CD14-positive monocyte (primary cell): ENCODE data around the gene ZNF749. TPM values are rescaled to one million over a fixed set of nuclear protein-coding genes. Genes with fewer than 3 reads are reported as not detected.

Source experiments
- DNase-seq, 3 donors: peaks; one replicate each; pipeline ENCODE4 v3.0.0-alpha.2; 2011 to 2022
- H2AFZ ChIP-seq: 2 replicates; pipeline ENCODE4 v1.6.0; 2012; ENCODE audit warnings: mild to moderate bottlenecking, low read depth, low read length, inconsistent platforms; ENCODE audit not compliant: insufficient read depth, poor library complexity, severe bottlenecking
- H3K27ac ChIP-seq, 2 donors: 1 replicate in 1 of 2; 2 replicates in 1 of 2; pipeline ENCODE4 v1.5.1; 2012 to 2013; ENCODE audit warnings: low read length in 2 of 2, control low read depth in 1 of 2, inconsistent platforms in 1 of 2, low read depth in 1 of 2, mild to moderate bottlenecking in 1 of 2
- H3K27me3 ChIP-seq, 2 donors: one replicate each; pipeline versions ENCODE4 v1.6.0 to v1.6.1; 2011 to 2013; ENCODE audit warnings: low read length in 2 of 2; ENCODE audit not compliant: control insufficient read depth in 2 of 2, insufficient read depth in 2 of 2
- H3K36me3 ChIP-seq, 2 donors: replicated peaks in 1 of 2; 1 replicate in 1 of 2; 2 replicates in 1 of 2; pipeline versions ENCODE4 v1.5.1 to v1.6.1; 2012 to 2013; ENCODE audit warnings: low read length in 2 of 2, control low read depth in 1 of 2, inconsistent platforms in 1 of 2, mild to moderate bottlenecking in 1 of 2; ENCODE audit not compliant: insufficient read depth in 2 of 2, control insufficient read depth in 1 of 2
- H3K4me1 ChIP-seq, 2 donors: 1 replicate in 1 of 2; 2 replicates in 1 of 2; pipeline versions ENCODE4 v1.5.1 to v1.6.1; 2012 to 2013; ENCODE audit warnings: low read length in 2 of 2, control low read depth in 1 of 2, inconsistent platforms in 1 of 2, mild to moderate bottlenecking in 1 of 2, moderate library complexity in 1 of 2; ENCODE audit not compliant: insufficient read depth in 2 of 2, control insufficient read depth in 1 of 2
- H3K4me2 ChIP-seq: replicated peaks from 2 replicates; pipeline ENCODE3; 2012; ENCODE audit warnings: low read length, moderate library complexity, mild to moderate bottlenecking; ENCODE audit not compliant: poor library complexity, severe bottlenecking; ENCODE audit errors: extremely low read depth
- H3K4me3 ChIP-seq, 3 experiments: fragments of 200-600 bp in 1 of 3; sonication (generic) in 1 of 3; replicated peaks in 1 of 3; 1 replicate in 2 of 3; 2 replicates in 1 of 3; pipeline ENCODE4 v1.5.1; 2011 to 2013; ENCODE audit warnings: low read length in 3 of 3, mild to moderate bottlenecking in 3 of 3, control low read depth in 2 of 3, low read depth in 2 of 3, inconsistent platforms in 1 of 3, moderate library complexity in 1 of 3
- H3K79me2 ChIP-seq: 2 replicates; pipeline ENCODE4 v1.6.0; 2012; ENCODE audit warnings: mild to moderate bottlenecking, control low read depth, inconsistent platforms, low read length, moderate library complexity; ENCODE audit not compliant: insufficient read depth
- H3K9ac ChIP-seq: 2 replicates; pipeline ENCODE4 v1.6.0; 2017; ENCODE audit warnings: low read length, mild to moderate bottlenecking; ENCODE audit not compliant: insufficient read depth, poor library complexity, severe bottlenecking
- H3K9me3 ChIP-seq, 2 donors: replicated peaks in 1 of 2; 1 replicate in 1 of 2; 2 replicates in 1 of 2; pipeline versions ENCODE4 v1.5.1 to v1.6.1; 2012 to 2013; ENCODE audit warnings: low read length in 2 of 2, control low read depth in 1 of 2; ENCODE audit not compliant: control insufficient read depth in 1 of 2, insufficient read depth in 1 of 2
- H4K20me1 ChIP-seq: 2 replicates; pipeline ENCODE4 v1.6.0; 2012; ENCODE audit warnings: mild to moderate bottlenecking, low read length, control low read depth, moderate library complexity; ENCODE audit not compliant: insufficient read depth
- H3K27ac Mint-ChIP-seq, 7 donors: one replicate each; pipeline ENCODE4 v1.8.0; 2020; ENCODE audit warnings: mild to moderate bottlenecking in 7 of 7, mixed read lengths in 7 of 7, moderate library complexity in 6 of 7, inconsistent platforms in 2 of 7
- H3K27me3 Mint-ChIP-seq, 3 donors: one replicate each; pipeline ENCODE4 v1.8.0; 2021 to 2022; ENCODE audit warnings: low read depth in 3 of 3, mild to moderate bottlenecking in 3 of 3, mixed read lengths in 3 of 3, moderate library complexity in 3 of 3, inconsistent platforms in 1 of 3
- H3K36me3 Mint-ChIP-seq, 2 donors: one replicate each; pipeline ENCODE4 v1.8.0; 2020; ENCODE audit warnings: mixed read lengths in 2 of 2, inconsistent platforms in 1 of 2, mild to moderate bottlenecking in 1 of 2
- H3K4me1 Mint-ChIP-seq: one replicate; pipeline ENCODE4 v1.8.0; 2020; ENCODE audit warnings: mild to moderate bottlenecking, mixed read lengths
- H3K4me3 Mint-ChIP-seq, 2 donors: one replicate each; pipeline ENCODE4 v1.8.0; 2020; ENCODE audit warnings: mild to moderate bottlenecking in 2 of 2, mixed read lengths in 2 of 2, moderate library complexity in 1 of 2
- H3K9me3 Mint-ChIP-seq, 7 donors: one replicate each; pipeline ENCODE4 v1.8.0; 2020 to 2022; ENCODE audit warnings: mixed read lengths in 7 of 7, mild to moderate bottlenecking in 6 of 7, moderate library complexity in 6 of 7, inconsistent platforms in 2 of 7
- whole genome bisulfite sequencing: methylation state at CpG from one replicate; pipeline ENCODE4 v1.1.5; 2013; ENCODE audit warnings: missing lambda C conversion rate; ENCODE audit not compliant: insufficient coverage; 5-methylcytosine and 5-hydroxymethylcytosine counted together
- intact Hi-C, 2 donors: fragments of 100-400 bp; cut with micrococcal nuclease; formaldehyde crosslinking; loops; one replicate each; pipeline versions ENCODE4 v1.15.0 to v1.15.1; 2023
- polyA plus RNA-seq, 3 donors: library from polyadenylated mRNA; depleted of rRNA in 1 of 3; unstranded in 2 of 3; stranded (reverse) in 1 of 3; fragments of 300-500 nt in 2 of 3; fragments of >200 nt in 1 of 3; fragmentation: Illumina TruSeq in 2 of 3; gene quantifications; 1 replicate in 2 of 3; 2 replicates in 1 of 3; pipeline ENCODE4 v1.2.3, GENCODE V29; 2012 to 2021
- TF ChIP-seq, protein P1 (sequence below): fragments of 200-600 bp; IDR thresholded peaks from one replicate; pipeline ENCODE4 v1.8.0; 2022; ENCODE audit warnings: antibody characterized with exemption, mild to moderate bottlenecking

Gene ZNF749
- polyA plus RNA-seq, 3 donors, result 3.4 to 9.0 (median 3.7) TPM

- peaks cover 0 to 14% of the 10 kb centered on the region in 2 donors for H3K36me3 ChIP-seq
- peak overlapping the region; percentile 52 to 80 (median 72) for H3K4me3 ChIP-seq
- H3K27me3 ChIP-seq, result no peaks in the 10 kb centered on the region
- intact Hi-C loops, result loop anchor here (2.0 to 10.0 kb wide), 4 partner anchors 24 to 70 kb away; partner anchors contain the start of genes ZNF17 (in 2 of the 2), TRAPPC2B (in 1 of the 2), ZNF419 (in 1 of the 2) and ZNF547 (in 1 of the 2)
- H4K20me1 ChIP-seq, result no peaks in the 10 kb centered on the region
- peaks cover 22% of the 10 kb centered on the region for H3K4me1 Mint-ChIP-seq
- H3K27ac Mint-ChIP-seq, result peak overlapping the region in 5 of 7 donors; percentile 63 to 79 (median 65)
- peaks cover 30 to 31% of the 10 kb centered on the region in 2 donors for H3K9me3 ChIP-seq
- 24% methylated on average over 10 of the region's 15 CpGs for WGBS
- TF ChIP-seq, protein P1, sequence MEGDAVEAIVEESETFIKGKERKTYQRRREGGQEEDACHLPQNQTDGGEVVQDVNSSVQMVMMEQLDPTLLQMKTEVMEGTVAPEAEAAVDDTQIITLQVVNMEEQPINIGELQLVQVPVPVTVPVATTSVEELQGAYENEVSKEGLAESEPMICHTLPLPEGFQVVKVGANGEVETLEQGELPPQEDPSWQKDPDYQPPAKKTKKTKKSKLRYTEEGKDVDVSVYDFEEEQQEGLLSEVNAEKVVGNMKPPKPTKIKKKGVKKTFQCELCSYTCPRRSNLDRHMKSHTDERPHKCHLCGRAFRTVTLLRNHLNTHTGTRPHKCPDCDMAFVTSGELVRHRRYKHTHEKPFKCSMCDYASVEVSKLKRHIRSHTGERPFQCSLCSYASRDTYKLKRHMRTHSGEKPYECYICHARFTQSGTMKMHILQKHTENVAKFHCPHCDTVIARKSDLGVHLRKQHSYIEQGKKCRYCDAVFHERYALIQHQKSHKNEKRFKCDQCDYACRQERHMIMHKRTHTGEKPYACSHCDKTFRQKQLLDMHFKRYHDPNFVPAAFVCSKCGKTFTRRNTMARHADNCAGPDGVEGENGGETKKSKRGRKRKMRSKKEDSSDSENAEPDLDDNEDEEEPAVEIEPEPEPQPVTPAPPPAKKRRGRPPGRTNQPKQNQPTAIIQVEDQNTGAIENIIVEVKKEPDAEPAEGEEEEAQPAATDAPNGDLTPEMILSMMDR, result no peak
- H3K4me3 Mint-ChIP-seq, result peak overlapping the region; percentile 91 to 96
- H3K4me1 ChIP-seq, result peaks cover 13 to 20% of the 10 kb centered on the region in 2 donors
- peaks cover 13% of the 10 kb centered on the region for H3K79me2 ChIP-seq
- H3K36me3 Mint-ChIP-seq, result peaks cover 12 to 15% of the 10 kb centered on the region in 2 donors
- peak in 2 of 3 donors; percentile 3 to 5 for DNase-seq
- H3K27me3 Mint-ChIP-seq, result peaks cover 0 to 4% (median 1%) of the 10 kb centered on the region in 3 donors
- H3K9me3 Mint-ChIP-seq, result peaks cover 26 to 56% (median 41%) of the 10 kb centered on the region in 7 donors
- H3K27ac ChIP-seq, result peak overlapping the region in 1 of 2 donors; percentile 55
- no peak overlapping the region for H3K9ac ChIP-seq
- H3K4me2 ChIP-seq, result peak overlapping the region; percentile 80
- peak overlapping the region; percentile 90 for H2AFZ ChIP-seq
Measured at GRCh38 chr19:57434386-57435061, 601 bp upstream of the ZNF749 start.

GRCh38 chr19:57436417-57436816, 1.3 kb downstream of the ZNF749 start:
- H3K9me3 Mint-ChIP-seq, result peaks cover 28 to 61% (median 46%) of the 10 kb centered on the region in 7 donors
- peaks cover 13 to 20% of the 10 kb centered on the region in 2 donors for H3K4me1 ChIP-seq
- peaks cover 12 to 21% of the 10 kb centered on the region in 2 donors for H3K36me3 Mint-ChIP-seq
- H3K4me3 ChIP-seq, result peak overlapping the region in 1 of 3 experiments; percentile 80
- H3K4me1 Mint-ChIP-seq, result peaks cover 22% of the 10 kb centered on the region
- no peak overlapping the region for H3K27ac ChIP-seq
- no CpG with 5 or more reads among the region's 1 CpG for WGBS
- H2AFZ ChIP-seq, result no peak overlapping the region
- H3K27me3 ChIP-seq, result no peaks in the 10 kb centered on the region
- H3K9me3 ChIP-seq, result peaks cover 26 to 44% of the 10 kb centered on the region in 2 donors
- no peak overlapping the region for H3K4me2 ChIP-seq
- H3K4me3 Mint-ChIP-seq, result no peak overlapping the region
- H3K9ac ChIP-seq, result no peak overlapping the region
- H3K79me2 ChIP-seq, result peaks cover 13% of the 10 kb centered on the region
- intact Hi-C loops, result loop anchor here (5.0 to 10.0 kb wide), 3 partner anchors 41 to 72 kb away; partner anchors contain the start of genes TRAPPC2B (in 1 of the 2), ZNF419 (in 1 of the 2), ZNF547 (in 1 of the 2) and ZNF772 (in 1 of the 2)
- H4K20me1 ChIP-seq, result no peaks in the 10 kb centered on the region
- H3K27ac Mint-ChIP-seq, result no peak overlapping the region
- DNase-seq, result no peak
- TF ChIP-seq, protein P1, result no peak
- peaks cover 0 to 3% (median 0%) of the 10 kb centered on the region in 3 donors for H3K27me3 Mint-ChIP-seq
- peaks cover 0 to 14% of the 10 kb centered on the region in 2 donors for H3K36me3 ChIP-seq
